Neural cell (in vitro differentiated cells): ENCODE results near the gene SLC25A24.

Experiments used
- CTCF ChIP-seq: fragments of 450-650 bp; IDR thresholded peaks from 2 replicates; pipeline ENCODE4 v1.5.1; 2014; ENCODE audit warnings: antibody characterized with exemption, mild to moderate bottlenecking, moderate library complexity; ENCODE audit not compliant: poor library complexity, severe bottlenecking
- EP300 ChIP-seq: fragments of 450-650 bp; conservative IDR thresholded peaks from 2 replicates; pipeline ENCODE4 v1.6.1; 2014; ENCODE audit warnings: antibody characterized with exemption, mild to moderate bottlenecking, moderate library complexity; ENCODE audit not compliant: poor library complexity, severe bottlenecking
- MXI1 ChIP-seq: fragments of 450-650 bp; conservative IDR thresholded peaks from 2 replicates; pipeline ENCODE4 v1.6.1; 2014; ENCODE audit warnings: antibody characterized with exemption, mild to moderate bottlenecking; ENCODE audit not compliant: poor library complexity, severe bottlenecking
- POLR2AphosphoS5 ChIP-seq: IDR thresholded peaks from 2 replicates; pipeline ENCODE4 v1.6.1; 2012
- RAD21 ChIP-seq: fragments of 450-650 bp; conservative IDR thresholded peaks from 2 replicates; pipeline ENCODE4 v1.6.1; 2014; ENCODE audit warnings: antibody characterized with exemption, mild to moderate bottlenecking, moderate library complexity
- REST ChIP-seq: IDR thresholded peaks from 2 replicates; pipeline ENCODE4 v1.6.1; 2012; ENCODE audit warnings: borderline replicate concordance
- TAF1 ChIP-seq: IDR thresholded peaks from 2 replicates; pipeline ENCODE4 v1.6.1; 2012; ENCODE audit warnings: low read depth

GRCh38 chr1:108190001-108190634 lies 10.0 kb downstream of the SLC25A24 start:
- no peak for TF ChIP-seq CTCF
- TF ChIP-seq MXI1: no peak
- TF ChIP-seq RAD21: no peak
- TF ChIP-seq TAF1: no peak
- TF ChIP-seq EP300: no peak
- TF ChIP-seq POLR2AphosphoS5: no peak
- TF ChIP-seq REST: no peak
